Lower leg skin (tissue), 4 donors: ENCODE results near the gene HSDL2. TPM values are rescaled to one million over a fixed set of nuclear protein-coding genes. Genes with fewer than 3 reads are reported as not detected.

Experiments used
- DNase-seq, 2 donors: peaks; one replicate each; pipeline ENCODE4 v3.0.0-alpha.2; 2019; ENCODE audit warnings: low spot score in 2 of 2
- H3K4me3 ChIP-seq: fragments of 200-600 bp; sonication (generic); 2 replicates; pipeline ENCODE4 v1.5.1; 2017; ENCODE audit warnings: mild to moderate bottlenecking, low read depth; ENCODE audit not compliant: poor library complexity, severe bottlenecking
- CTCF ChIP-seq, 3 donors: fragments of 450-650 bp; IDR thresholded peaks; one replicate each; pipeline ENCODE4 v1.5.1; 2016; ENCODE audit warnings: antibody characterized with exemption in 3 of 3, mild to moderate bottlenecking in 3 of 3, moderate library complexity in 2 of 3
- POLR2A ChIP-seq, 2 donors: fragments of 450-650 bp; IDR thresholded peaks; one replicate each; pipeline ENCODE4 v1.6.1; 2016 to 2017; ENCODE audit warnings: antibody characterized with exemption in 2 of 2, mild to moderate bottlenecking in 1 of 2, moderate library complexity in 1 of 2
- WGBS, 2 donors: methylation state at CpG; one replicate each; pipeline ENCODE4 v1.1.5; 2018; 5-methylcytosine and 5-hydroxymethylcytosine counted together
- intact Hi-C: fragments of 100-400 bp; cut with DNase I; formaldehyde crosslinking; loops from one replicate; pipeline ENCODE4 v1.15.0; 2023; ENCODE audit warnings: low total_unique reads
- total RNA-seq, 4 donors: library from RNA; depleted of rRNA; stranded (reverse); fragments of >200 nt; gene quantifications; one replicate each; pipeline ENCODE4 v1.1.0, GENCODE V29; 2016

Gene HSDL2
- total RNA-seq, 4 donors from 2014 or later: 26.7 to 52.8 (median 50.2) TPM

GRCh38 chr9:112396416-112396815 lies 16.5 kb downstream of the HSDL2 start:
- DNase-seq: no peak
- TF ChIP-seq POLR2A (IDR thresholded peaks at IDR 0.05) (no peak), CTCF (IDR thresholded peaks at IDR 0.05) (no peak)
- no peak overlapping the region for H3K4me3 ChIP-seq
- intact Hi-C loops: no loop called here
- WGBS, 2 donors: 75 to 91% methylated on average over 6 of the region's 6 CpGs

GRCh38 chr9:112396872-112397271 lies 17.0 kb downstream of the HSDL2 start:
- TF ChIP-seq CTCF (IDR thresholded peaks at IDR 0.05): no peak
- TF ChIP-seq POLR2A (IDR thresholded peaks at IDR 0.05): no peak

GRCh38 chr9:112401175-112401815 lies 21.4 kb downstream of the HSDL2 start:
- DNase-seq: no peak
- TF ChIP-seq POLR2A (IDR thresholded peaks at IDR 0.05): no peak
- no peak for TF ChIP-seq CTCF (IDR thresholded peaks at IDR 0.05)
- no peak overlapping the region for H3K4me3 ChIP-seq
- intact Hi-C loops: no loop called here
- WGBS, 2 donors: 96 to 97% methylated on average over 6 of the region's 6 CpGs

More at GRCh38 chr9:112396872-112397271, 17.0 kb downstream of the HSDL2 start:
- no peak for DNase-seq
- intact Hi-C loops: no loop called here
- no peak overlapping the region for H3K4me3 ChIP-seq
- WGBS, 2 donors: 95 to 98% methylated on average over 9 of the region's 9 CpGs

- intact Hi-C loops: no loop called here
- H3K4me3 ChIP-seq: no peak overlapping the region
- 83 to 92% methylated on average over 4 of the region's 4 CpGs for WGBS, 2 donors
- no peak for DNase-seq
- no peak for TF ChIP-seq CTCF (IDR thresholded peaks at IDR 0.05)
- no peak for TF ChIP-seq POLR2A (IDR thresholded peaks at IDR 0.05)
Observed at GRCh38 chr9:112403614-112404201, 23.8 kb downstream of the HSDL2 start.

- DNase-seq: no peak
- 69 to 76% methylated on average over 3 of the region's 3 CpGs for WGBS, 2 donors
- intact Hi-C loops: no loop called here
- no peak overlapping the region for H3K4me3 ChIP-seq
- TF ChIP-seq POLR2A (IDR thresholded peaks at IDR 0.05) (no peak), CTCF (IDR thresholded peaks at IDR 0.05) (no peak)
Observed at GRCh38 chr9:112404508-112404932, 24.6 kb downstream of the HSDL2 start.
